NB4 (cell line): ENCODE data around the gene CHN1.

ENCODE experiments used
- CTCF ChIP-seq: IDR thresholded peaks from one replicate; pipeline ENCODE4 v1.5.1; 2012; ENCODE audit warnings: low read depth, low read length
- MAX ChIP-seq: IDR thresholded peaks from 2 replicates; pipeline ENCODE4 v1.6.1; 2011; ENCODE audit warnings: low read depth, low read length
- MYC ChIP-seq: IDR thresholded peaks from 2 replicates; pipeline ENCODE4 v1.6.1; 2011; ENCODE audit warnings: low read depth, low read length
- POLR2A ChIP-seq: IDR thresholded peaks from 2 replicates; pipeline ENCODE4 v1.6.1; 2011; ENCODE audit warnings: mild to moderate bottlenecking; ENCODE audit not compliant: insufficient read length; ENCODE audit errors: extremely low read depth

- no peak for TF ChIP-seq CTCF
- no peak for TF ChIP-seq MAX
- TF ChIP-seq MYC, result no peak
- TF ChIP-seq POLR2A, result no peak
Observed at GRCh38 chr2:174829550-174829949, 175.6 kb downstream of the CHN1 start.
